H1 (cell line): ENCODE data around the gene ANKIB1.

Experiments used
- ASH2L ChIP-seq: fragments of 200-600, 300-600 bp; sonication (generic); IDR thresholded peaks from one replicate; pipeline ENCODE4 v1.7.1; 2017; ENCODE audit warnings: low read length
- CTCF ChIP-seq, 3 experiments: IDR thresholded peaks; 1 replicate in 2 of 3; 2 replicates in 1 of 3; pipeline versions ENCODE4 v1.5.1 to v1.6.1; 2011; ENCODE audit warnings: low read length in 3 of 3, mild to moderate bottlenecking in 3 of 3, inconsistent platforms in 2 of 3, low read depth in 1 of 3, moderate library complexity in 1 of 3; ENCODE audit not compliant: insufficient read depth in 1 of 3; ENCODE audit errors: control extremely low read depth in 1 of 3
- EP300 ChIP-seq, 2 experiments: IDR thresholded peaks; 1 replicate in 1 of 2; 2 replicates in 1 of 2; pipeline ENCODE4 v1.6.1; 2011 to 2012; ENCODE audit warnings: low read depth in 2 of 2, low read length in 2 of 2, mild to moderate bottlenecking in 2 of 2, borderline replicate concordance in 1 of 2, inconsistent platforms in 1 of 2, moderate library complexity in 1 of 2
- GABPA ChIP-seq: IDR thresholded peaks from 2 replicates; pipeline ENCODE4 v1.6.1; 2011; ENCODE audit warnings: mild to moderate bottlenecking, low read length, moderate library complexity, borderline replicate concordance; ENCODE audit not compliant: insufficient read depth
- POLR2A ChIP-seq, 2 experiments: IDR thresholded peaks; 1 replicate in 1 of 2; 2 replicates in 1 of 2; pipeline ENCODE4 v1.6.1; 2011; ENCODE audit warnings: low read depth in 2 of 2, low read length in 2 of 2, mild to moderate bottlenecking in 2 of 2; ENCODE audit errors: control extremely low read depth in 1 of 2
- RFX5 ChIP-seq: IDR thresholded peaks from 2 replicates; pipeline ENCODE4 v1.6.1; 2011; ENCODE audit warnings: low read depth, low read length, improper control_type of control experiment, borderline replicate concordance

GRCh38 chr7:92333866-92334265 is 88.1 kb downstream of the ANKIB1 start:
- TF ChIP-seq POLR2A (IDR thresholded peaks at IDR 0.05; ENCODE audit: control extremely low read depth in 1 of 2, low read depth in 2 of 2, low read length in 2 of 2) (no peak), CTCF (IDR thresholded peaks at IDR 0.05; ENCODE audit: control extremely low read depth in 1 of 3, insufficient read depth in 1 of 3, low read depth in 1 of 3, low read length in 3 of 3) (no peak), EP300 (IDR thresholded peaks at IDR 0.05; ENCODE audit: borderline replicate concordance in 1 of 2, low read depth in 2 of 2, low read length in 2 of 2) (no peak), ASH2L (no peak), GABPA (no peak), RFX5 (no peak)
